ENCODE data around the gene FBLN1. TPM values are rescaled to one million over a fixed set of nuclear protein-coding genes. Genes with fewer than 3 reads are reported as not detected.

FBLN1 gene, protein sequence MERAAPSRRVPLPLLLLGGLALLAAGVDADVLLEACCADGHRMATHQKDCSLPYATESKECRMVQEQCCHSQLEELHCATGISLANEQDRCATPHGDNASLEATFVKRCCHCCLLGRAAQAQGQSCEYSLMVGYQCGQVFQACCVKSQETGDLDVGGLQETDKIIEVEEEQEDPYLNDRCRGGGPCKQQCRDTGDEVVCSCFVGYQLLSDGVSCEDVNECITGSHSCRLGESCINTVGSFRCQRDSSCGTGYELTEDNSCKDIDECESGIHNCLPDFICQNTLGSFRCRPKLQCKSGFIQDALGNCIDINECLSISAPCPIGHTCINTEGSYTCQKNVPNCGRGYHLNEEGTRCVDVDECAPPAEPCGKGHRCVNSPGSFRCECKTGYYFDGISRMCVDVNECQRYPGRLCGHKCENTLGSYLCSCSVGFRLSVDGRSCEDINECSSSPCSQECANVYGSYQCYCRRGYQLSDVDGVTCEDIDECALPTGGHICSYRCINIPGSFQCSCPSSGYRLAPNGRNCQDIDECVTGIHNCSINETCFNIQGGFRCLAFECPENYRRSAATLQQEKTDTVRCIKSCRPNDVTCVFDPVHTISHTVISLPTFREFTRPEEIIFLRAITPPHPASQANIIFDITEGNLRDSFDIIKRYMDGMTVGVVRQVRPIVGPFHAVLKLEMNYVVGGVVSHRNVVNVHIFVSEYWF
- 27.7 to 58.9 TPM (median 50.1 TPM) in 5 replicates for total RNA-seq (2022; extraction: Qiagen RNA extraction; ENCODE audit: low read depth)

DNA sequence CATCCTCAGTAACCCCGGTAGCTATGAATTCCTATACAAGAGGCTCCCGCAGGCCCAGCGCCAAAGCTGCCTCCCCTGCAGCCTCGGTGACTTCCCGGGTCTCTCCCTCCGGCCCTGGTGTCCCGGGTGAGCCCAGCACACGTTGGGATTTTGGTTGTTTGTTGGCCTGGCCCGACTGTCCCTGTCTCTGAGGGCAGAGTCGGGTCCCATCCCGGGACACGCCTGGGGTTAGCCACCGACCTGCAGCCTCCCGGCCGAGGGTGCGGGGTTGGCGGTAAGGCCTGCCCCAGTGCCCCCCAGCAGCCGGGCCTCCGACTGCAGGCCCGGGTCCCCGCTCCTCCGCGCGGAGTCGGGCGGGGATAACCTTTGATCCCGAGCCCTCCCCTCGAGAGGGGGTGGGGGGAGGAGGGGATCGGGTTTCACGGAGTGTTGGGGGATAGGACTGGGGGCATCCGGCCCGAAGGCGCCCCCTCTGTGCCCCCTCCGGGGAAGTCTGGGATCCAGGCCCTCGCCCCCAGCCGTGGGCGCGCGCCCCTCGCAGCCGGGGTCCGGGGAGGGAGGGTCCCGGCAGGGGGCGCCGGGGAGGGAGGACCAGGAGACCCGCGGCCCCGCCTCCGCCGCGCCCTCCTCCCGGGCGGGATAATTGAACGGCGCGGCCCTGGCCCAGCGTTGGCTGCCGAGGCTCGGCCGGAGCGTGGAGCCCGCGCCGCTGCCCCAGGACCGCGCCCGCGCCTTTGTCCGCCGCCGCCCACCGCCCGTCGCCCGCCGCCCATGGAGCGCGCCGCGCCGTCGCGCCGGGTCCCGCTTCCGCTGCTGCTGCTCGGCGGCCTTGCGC lies at the start of gene FBLN1:
Gene FBLN1 (plus strand): TSS at position 669 of the 835 bp plus-strand sequence. CDS start 103 bp downstream, at position 772.

Other genes with a start within 250 kb of the FBLN1 start
- not detected in 5 replicates for gene UPK3A, start 217.9 kb upstream of the FBLN1 start, total RNA-seq (2022; extraction: Qiagen RNA extraction; ENCODE audit: low read depth)
- gene FAM118A, start 192.9 kb upstream of the FBLN1 start, total RNA-seq (2022; extraction: Qiagen RNA extraction; ENCODE audit: low read depth) = 10.8 to 13.8 TPM (median 12.7 TPM) in 5 replicates
- not detected in 5 replicates for gene SMC1B, start 89.3 kb upstream of the FBLN1 start, total RNA-seq (2022; extraction: Qiagen RNA extraction; ENCODE audit: low read depth)
- 1.7 to 2.8 TPM (median 2.6 TPM) in 5 replicates for gene RIBC2, start 89.2 kb upstream of the FBLN1 start, total RNA-seq (2022; extraction: Qiagen RNA extraction; ENCODE audit: low read depth)
- 95.0 to 157 TPM (median 113 TPM) in 5 replicates for gene ATXN10, start 169.0 kb downstream of the FBLN1 start, total RNA-seq (2022; extraction: Qiagen RNA extraction; ENCODE audit: low read depth)

Data from A549 treated with ZK216348 at 1 μM for 4 hours (cell line).